IMR-90 (cell line): Measurements from ENCODE around the gene DUSP11. TPM values are rescaled to one million over a fixed set of nuclear protein-coding genes. Genes with fewer than 3 reads are reported as not detected.
A peak's percentile ranks its signal among the peaks of the same experiment; 100 is the strongest.

Source experiments
- ATAC-seq: fragments of 200-7000 bp; cut with Tn5 transposase; 2 replicates; pipeline ENCODE4 v1.9.1; 2020; ENCODE audit warnings: low read depth, mild to moderate bottlenecking, moderate library complexity
- BruUV-seq: library from RNA; stranded (reverse); fragments of 400-500 nt; replicated peaks from 2 replicates; lab custom pipeline; 2021; lab: Mats Ljungman, UMichigan
- CTCF ChIA-PET: fragments of 300-600 bp; formaldehyde crosslinking; extraction: SDS; loops from one replicate; lab custom pipeline; 2021; ENCODE audit warnings: antibody characterized with exemption; lab: Yijun Ruan, JAX
- POLR2A ChIA-PET: fragments of 300-600 bp; sonication (Branson Sonifier 250); formaldehyde crosslinking; loops from one replicate; lab custom pipeline; 2022; ENCODE audit warnings: antibody characterized with exemption; ENCODE audit not compliant: unreplicated experiment; lab: Charles Lee
- DNase-seq: peaks from one replicate; pipeline ENCODE4 v3.0.0; 2013
- H2AFZ ChIP-seq: replicated peaks from 2 replicates; pipeline ENCODE3; 2013; ENCODE audit warnings: low read length, mild to moderate bottlenecking; ENCODE audit not compliant: poor library complexity
- H2AK5ac ChIP-seq: 2 replicates; pipeline ENCODE4 v1.6.1; 2013; ENCODE audit warnings: low read depth, low read length, inconsistent platforms
- H2AK9ac ChIP-seq: replicated peaks from 2 replicates; pipeline ENCODE3; 2013; ENCODE audit warnings: mild to moderate bottlenecking, low read depth, low read length, moderate library complexity; ENCODE audit not compliant: poor library complexity
- H2BK120ac ChIP-seq: 2 replicates; pipeline ENCODE4 v1.6.1; 2013; ENCODE audit warnings: low read depth, low read length, inconsistent platforms
- H2BK15ac ChIP-seq: 3 replicates; pipeline ENCODE4 v1.6.1; 2013; ENCODE audit warnings: low read depth, low read length, inconsistent platforms
- H2BK20ac ChIP-seq: 2 replicates; pipeline ENCODE4 v1.6.1; 2013; ENCODE audit warnings: low read depth, mild to moderate bottlenecking, inconsistent platforms, low read length, moderate library complexity
- H2BK5ac ChIP-seq: 2 replicates; pipeline ENCODE4 v1.6.1; 2013; ENCODE audit warnings: mild to moderate bottlenecking, low read depth, low read length, inconsistent platforms; ENCODE audit not compliant: poor library complexity, severe bottlenecking
- H3K14ac ChIP-seq: replicated peaks from 2 replicates; pipeline ENCODE4 v1.6.1; 2013; ENCODE audit warnings: low read depth, low read length, inconsistent platforms
- H3K18ac ChIP-seq: 2 replicates; pipeline ENCODE4 v1.6.1; 2013; ENCODE audit warnings: low read depth, low read length, control low read depth
- H3K23ac ChIP-seq: 2 replicates; pipeline ENCODE4 v1.6.1; 2013; ENCODE audit warnings: low read depth, low read length, inconsistent platforms
- H3K27ac ChIP-seq: 2 replicates; pipeline ENCODE4 v1.5.1; 2013; ENCODE audit warnings: mild to moderate bottlenecking, control low read depth, low read length; ENCODE audit not compliant: insufficient read depth
- H3K27me3 ChIP-seq: 2 replicates; pipeline ENCODE4 v1.6.1; 2013; ENCODE audit warnings: low read length; ENCODE audit not compliant: control insufficient read depth, insufficient read depth
- H3K36me3 ChIP-seq: 2 replicates; pipeline ENCODE4 v1.6.1; 2013; ENCODE audit warnings: low read length, mixed read lengths; ENCODE audit not compliant: control insufficient read depth, insufficient read depth
- H3K4ac ChIP-seq: 2 replicates; pipeline ENCODE4 v1.6.1; 2013; ENCODE audit warnings: low read depth, low read length, inconsistent platforms
- H3K4me1 ChIP-seq: 2 replicates; pipeline ENCODE4 v1.6.1; 2013; ENCODE audit warnings: low read length, mixed read lengths; ENCODE audit not compliant: control insufficient read depth, insufficient read depth
- H3K4me2 ChIP-seq: 2 replicates; pipeline ENCODE4 v1.6.1; 2013; ENCODE audit warnings: low read depth, mild to moderate bottlenecking, control low read depth, low read length, moderate library complexity
- H3K4me3 ChIP-seq: 2 replicates; pipeline ENCODE4 v1.5.1; 2013; ENCODE audit warnings: low read depth, mild to moderate bottlenecking, control low read depth, low read length, moderate library complexity; ENCODE audit not compliant: insufficient read depth
- H3K56ac ChIP-seq: 2 replicates; pipeline ENCODE4 v1.6.1; 2013; ENCODE audit warnings: low read length, inconsistent platforms; ENCODE audit not compliant: insufficient read depth; ENCODE audit errors: extremely low read depth
- H3K79me1 ChIP-seq, 2 experiments: 2 replicates each; pipeline ENCODE4 v1.6.1; 2013; ENCODE audit warnings: low read length in 2 of 2, inconsistent platforms in 1 of 2, low read depth in 1 of 2
- H3K9ac ChIP-seq: 2 replicates; pipeline ENCODE4 v1.6.1; 2013; ENCODE audit warnings: low read depth, low read length, control low read depth
- H3K9me1 ChIP-seq: 2 replicates; pipeline ENCODE4 v1.6.1; 2013; ENCODE audit warnings: low read length, inconsistent platforms; ENCODE audit not compliant: insufficient read depth
- H3K9me3 ChIP-seq: 2 replicates; pipeline ENCODE4 v1.6.1; 2013; ENCODE audit warnings: low read length; ENCODE audit not compliant: control insufficient read depth, insufficient read depth
- H4K20me1 ChIP-seq: 2 replicates; pipeline ENCODE4 v1.6.1; 2013; ENCODE audit warnings: low read length, inconsistent platforms; ENCODE audit not compliant: insufficient read depth
- H4K5ac ChIP-seq: 2 replicates; pipeline ENCODE4 v1.6.1; 2013; ENCODE audit warnings: mild to moderate bottlenecking, low read depth, low read length, control low read depth
- H4K8ac ChIP-seq, 2 experiments: 2 replicates each; pipeline ENCODE4 v1.6.1; 2013; ENCODE audit warnings: low read depth in 2 of 2, low read length in 2 of 2, control low read depth in 1 of 2, inconsistent platforms in 1 of 2
- H4K91ac ChIP-seq: 2 replicates; pipeline ENCODE4 v1.6.1; 2013; ENCODE audit warnings: low read depth, low read length, inconsistent platforms; ENCODE audit not compliant: insufficient read depth
- POLR2A ChIP-seq: IDR thresholded peaks from 2 replicates; pipeline ENCODE4 v1.6.1; 2012; ENCODE audit warnings: mild to moderate bottlenecking, low read depth, low read length
- WGBS, 2 experiments: methylation state at CpG; one replicate each; pipeline versions ENCODE4 v1.1.5 to v1.1.7; 2013; ENCODE audit warnings: missing lambda C conversion rate in 2 of 2; ENCODE audit not compliant: insufficient read length in 1 of 2; ENCODE audit errors: extremely low coverage in 2 of 2; 5-methylcytosine and 5-hydroxymethylcytosine counted together
- dilution Hi-C: fragments of 300-500 bp; cut with HindIII; formaldehyde crosslinking; loops from one replicate; pipeline ENCODE4 v1.14.3; 2018; ENCODE audit warnings: low sequenced_read_pairs; ENCODE audit not compliant: unreplicated experiment
- in situ Hi-C: fragments of 300-500 bp; cut with MboI; formaldehyde crosslinking; loops from 3 replicates; pipeline ENCODE4 v1.14.3; 2019; ENCODE audit warnings: low sequenced_read_pairs, inconsistent platforms, mixed read lengths
- intact Hi-C: fragments of 100-400 bp; cut with micrococcal nuclease; formaldehyde crosslinking; loops from 2 replicates; pipeline ENCODE4 v1.10.0; 2022
- polyA plus RNA-seq, 3 experiments: library from polyadenylated mRNA; depleted of rRNA; stranded (reverse); fragments of >200 nt; gene quantifications; 2 replicates each; pipeline ENCODE4 v1.2.3, GENCODE V29; 2012; ENCODE audit warnings: low replicate concordance in 1 of 3
- total RNA-seq: library from RNA; depleted of rRNA; stranded (reverse); fragments of >200 nt; gene quantifications from 2 replicates; pipeline ENCODE4 v1.2.3, GENCODE V29; 2012

The DUSP11 gene
- total and polyA plus RNA-seq, 2 of the 4 experiments (the other 2 are of a cell fraction): 22.4 to 25.6 TPM

DNA sequence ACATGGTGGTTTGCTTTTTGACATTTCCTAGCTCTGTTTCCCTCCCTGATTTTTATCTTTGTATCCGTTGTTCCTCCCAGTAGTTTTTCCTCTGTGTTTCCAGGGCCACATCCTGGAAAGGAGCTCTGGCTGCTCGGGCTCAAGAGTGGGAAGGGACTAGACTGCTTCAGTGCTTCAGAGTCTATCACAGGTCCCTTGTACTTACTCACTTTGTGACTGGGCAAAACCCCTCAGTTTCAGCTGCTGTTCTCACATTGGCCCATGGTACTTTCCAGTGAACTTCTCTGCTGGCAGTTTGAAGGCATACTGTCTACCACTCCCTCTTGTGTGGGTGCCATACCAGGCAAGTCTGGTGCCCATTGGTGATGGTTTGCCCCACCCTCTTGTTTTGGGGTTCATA is 41.3 kb upstream of the DUSP11 start:
- H2AK5ac ChIP-seq: no peak overlapping the region
- no peak overlapping the region for H2BK5ac ChIP-seq
- ChIA-PET CTCF (no interaction called here), POLR2A (no interaction called here)
- TF ChIP-seq POLR2A: no peak
- BruUV-seq: no TSS peak
- H3K56ac ChIP-seq: no peak overlapping the region
- no peak overlapping the region for H3K14ac ChIP-seq
- no CpG with 5 or more reads among the region's 2 CpGs for WGBS, 2 experiments
- no peaks in the 10 kb centered on the region for H3K4me1 ChIP-seq
- intact Hi-C loops: no loop called here
- H3K9me3 ChIP-seq: no peaks in the 10 kb centered on the region
- H3K4me3 ChIP-seq: no peak overlapping the region
- H3K23ac ChIP-seq: peak overlapping the region; percentile 51; the same call in 1 of the 2 replicates
- ATAC-seq (no peak), DNase-seq (no peak)
- no peak overlapping the region for H3K4ac ChIP-seq
- no peak overlapping the region for H4K8ac ChIP-seq
- in situ Hi-C loops: loop anchor here (10.0 to 25.0 kb wide), 2 partner anchors 164 to 516 kb away; partner anchors contain the start of genes SLC4A5 and TET3
- H4K91ac ChIP-seq: no peak overlapping the region
- no peak overlapping the region for H2AFZ ChIP-seq
- H3K18ac ChIP-seq: no peak overlapping the region
- no peak overlapping the region for H3K9ac ChIP-seq
- peaks cover 13% of the 10 kb centered on the region for H3K27me3 ChIP-seq
- no peaks in the 10 kb centered on the region for H4K20me1 ChIP-seq
- H3K79me1 ChIP-seq: no peaks in the 10 kb centered on the region
- H3K4me2 ChIP-seq: no peak overlapping the region
- no peak overlapping the region for H2BK20ac ChIP-seq
- H4K5ac ChIP-seq: no peak overlapping the region
- dilution Hi-C loops: no loop called here
- no peak overlapping the region for H2BK120ac ChIP-seq
- no peak overlapping the region for H3K27ac ChIP-seq
- no peak overlapping the region for H2AK9ac ChIP-seq
- no peak overlapping the region for H2BK15ac ChIP-seq
- H3K36me3 ChIP-seq: no peaks in the 10 kb centered on the region
- H3K9me1 ChIP-seq: 0 out of 2 replicates have a peak, but pooled peaks cover 5% of the 10 kb centered on the region
